ENCODE results near the gene ATOH8.

ATOH8 gene

DNA sequence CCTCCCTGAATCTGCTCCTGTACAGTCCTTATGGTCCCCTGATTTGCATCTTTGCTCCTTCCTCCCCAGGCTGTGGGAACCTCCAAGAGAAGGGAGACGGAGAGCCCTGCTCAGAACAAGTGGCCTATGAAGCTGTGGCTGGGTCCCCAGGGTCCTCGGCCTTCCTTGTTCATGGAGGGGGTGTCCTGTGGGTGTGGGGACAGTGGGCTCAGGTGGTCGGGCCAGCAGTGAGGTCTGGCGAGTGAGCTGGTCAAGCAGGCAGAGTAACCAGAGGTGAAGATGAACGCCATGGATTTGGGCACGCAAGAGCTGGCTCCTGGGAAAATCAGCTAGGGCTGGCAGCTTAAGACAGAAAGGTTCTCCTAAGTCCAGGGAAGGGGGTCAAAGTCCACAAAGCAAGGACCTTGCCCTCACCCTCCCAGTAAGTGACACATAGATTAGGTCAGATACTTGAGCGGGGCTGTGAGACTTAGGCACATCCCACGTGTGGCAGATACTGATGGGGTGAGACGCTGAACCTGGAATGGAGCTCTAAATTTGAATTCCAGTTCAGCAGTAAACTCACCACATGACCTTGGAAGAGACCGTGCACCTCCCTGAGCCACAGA, 34.8 kb upstream of the ATOH8 start:
- DNase-seq (ENCODE audit: low read depth, low spot score), result no peak

DNA sequence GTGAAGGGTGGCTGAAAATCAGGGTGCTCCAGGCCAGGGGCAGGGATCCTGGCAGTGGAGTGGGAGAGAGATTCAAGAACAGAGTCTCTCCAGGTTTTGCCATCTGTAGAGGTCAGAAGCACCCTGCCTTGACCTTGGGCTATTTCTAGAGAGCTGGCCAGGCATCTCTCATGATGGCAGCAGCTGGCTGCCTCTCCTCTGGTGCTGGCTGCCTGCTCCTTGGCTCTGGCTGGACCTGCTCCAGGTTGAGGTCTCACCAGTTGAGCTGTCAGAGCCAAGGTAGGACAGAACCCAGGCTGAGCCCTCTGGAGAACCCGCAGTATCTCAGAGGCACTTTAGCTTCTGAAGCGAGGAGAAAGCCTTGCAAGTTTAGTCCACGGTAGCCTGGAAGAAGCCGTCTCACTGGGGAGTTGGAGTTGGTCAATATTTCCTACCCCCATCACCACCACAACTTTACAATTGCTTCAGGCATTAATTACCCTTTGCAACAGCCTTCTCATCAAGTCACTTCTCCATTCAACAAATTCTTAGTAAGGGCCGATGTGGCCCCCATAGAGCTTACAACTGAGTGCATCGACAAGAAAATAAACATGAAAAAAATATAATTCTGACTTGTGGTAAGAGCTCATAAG, 34.1 kb upstream of the ATOH8 start:
- DNase-seq (ENCODE audit: low read depth, low spot score), result no peak

DNA sequence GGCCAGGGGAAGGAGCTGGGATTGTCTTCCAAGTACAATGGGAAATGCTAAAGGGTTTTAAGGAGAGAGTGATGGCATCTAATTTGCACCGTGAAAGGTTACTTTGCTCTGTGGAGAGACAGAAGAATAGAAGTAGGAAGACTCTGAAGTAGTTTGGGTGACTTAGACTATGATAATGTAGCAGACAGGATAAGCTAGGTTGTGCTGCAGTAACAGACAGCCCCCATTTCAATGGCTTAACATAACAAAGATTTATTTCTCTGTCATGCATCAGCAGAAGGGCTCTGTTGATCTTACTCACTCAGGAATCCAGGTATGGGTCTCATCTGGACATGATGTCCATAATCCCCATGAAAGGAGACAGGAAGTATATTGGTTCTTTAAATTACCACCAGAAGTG, 33.3 kb upstream of the ATOH8 start:
- DNase-seq (ENCODE audit: low read depth, low spot score), result no peak

DNA sequence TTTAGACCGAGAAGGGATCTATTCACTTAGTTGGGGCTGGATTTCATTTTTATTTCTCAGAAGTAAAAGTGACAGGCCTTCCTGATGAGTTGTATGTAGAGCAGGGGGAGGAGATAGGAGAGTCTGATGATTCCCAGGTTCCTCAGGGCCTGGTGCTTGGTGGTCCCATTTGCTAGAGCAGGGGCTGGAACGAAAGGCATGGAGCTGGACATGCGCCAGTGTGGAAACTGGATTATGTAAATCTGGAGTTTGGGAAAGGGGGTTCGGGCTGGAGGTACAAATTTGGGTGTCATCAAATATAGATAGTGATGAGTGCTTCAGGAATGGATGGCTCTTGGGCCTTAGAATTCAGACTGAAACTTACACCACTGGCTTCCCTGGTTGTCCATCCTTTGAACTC, 32.1 kb upstream of the ATOH8 start:
- DNase-seq (ENCODE audit: low read depth, low spot score), result no peak

DNA sequence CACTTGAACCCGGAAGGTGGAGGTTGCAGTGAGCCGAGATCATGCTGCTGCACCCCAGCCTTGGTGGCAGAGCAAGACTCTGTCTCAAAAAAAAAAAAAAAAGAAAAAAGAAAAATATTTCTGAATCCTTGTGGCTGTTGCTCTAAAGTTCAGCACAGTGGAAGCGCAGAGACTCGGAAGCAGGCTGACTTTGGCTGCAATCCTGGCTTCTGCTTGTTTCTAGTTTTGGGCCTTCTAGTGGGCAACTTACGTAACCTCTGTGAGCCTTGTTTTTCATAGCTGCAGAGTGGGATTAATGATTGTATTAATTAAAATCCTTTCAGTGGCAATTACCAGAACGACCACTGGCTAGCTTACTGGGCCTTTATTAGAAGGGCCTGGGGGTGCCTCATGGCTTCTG, 31.3 kb upstream of the ATOH8 start:
- DNase-seq (ENCODE audit: low read depth, low spot score), result no peak

DNA sequence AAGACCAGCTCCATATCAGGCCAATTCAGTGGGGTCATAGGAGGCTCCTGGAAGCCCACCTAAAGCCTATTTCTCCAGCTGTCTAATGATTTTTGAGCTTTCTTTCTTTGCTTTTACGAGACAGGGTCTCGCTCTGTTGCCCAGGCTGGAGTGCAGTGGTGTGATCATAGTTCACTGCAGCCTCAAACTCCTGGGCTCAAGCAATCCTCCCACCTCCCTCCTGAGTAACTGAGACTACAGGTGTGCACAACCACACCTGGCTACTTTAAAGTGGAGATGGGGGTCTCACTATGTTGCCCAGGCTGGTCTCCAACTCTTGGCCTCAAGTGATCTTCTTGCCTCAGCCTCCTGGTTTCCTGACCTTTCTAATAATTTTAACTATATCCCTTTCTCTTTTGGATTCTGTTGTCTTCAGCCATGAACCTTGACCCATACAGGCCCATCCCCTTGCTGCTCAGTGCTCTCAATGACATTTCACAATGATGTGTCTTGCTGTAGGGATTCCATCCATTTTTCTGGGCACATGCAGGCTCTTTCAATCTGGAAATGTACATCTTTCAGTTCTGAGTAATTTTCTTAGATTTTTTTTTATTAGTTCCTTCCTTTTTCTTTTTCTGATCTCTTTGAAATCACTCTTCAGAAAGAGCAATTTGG, 30.0 kb upstream of the ATOH8 start:
- no peak for DNase-seq (ENCODE audit: low read depth, low spot score)

DNA sequence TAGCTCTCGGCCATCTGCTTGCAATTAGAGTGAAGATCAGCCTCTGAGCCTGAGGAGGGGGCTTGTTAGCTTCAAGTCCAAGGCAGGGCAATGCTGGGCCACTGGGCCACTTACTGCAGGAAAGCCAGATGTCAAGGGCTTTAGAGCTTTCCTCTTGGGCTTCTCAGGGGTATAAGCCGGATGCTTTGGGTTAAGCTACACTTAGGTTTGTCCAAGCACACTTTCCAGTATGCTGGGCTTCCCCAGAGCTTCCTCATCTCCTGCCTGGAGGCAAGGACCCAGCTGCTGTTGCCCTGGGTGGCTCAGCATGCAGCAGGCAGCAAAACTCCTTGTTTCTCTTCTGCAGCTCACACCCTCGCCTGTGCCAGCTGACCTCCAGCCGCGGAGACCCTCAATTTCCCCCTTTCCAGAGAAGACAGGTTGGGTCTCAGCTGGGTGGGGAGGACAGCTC, 29.0 kb upstream of the ATOH8 start:
- no peak for DNase-seq (ENCODE audit: low read depth, low spot score)

DNA sequence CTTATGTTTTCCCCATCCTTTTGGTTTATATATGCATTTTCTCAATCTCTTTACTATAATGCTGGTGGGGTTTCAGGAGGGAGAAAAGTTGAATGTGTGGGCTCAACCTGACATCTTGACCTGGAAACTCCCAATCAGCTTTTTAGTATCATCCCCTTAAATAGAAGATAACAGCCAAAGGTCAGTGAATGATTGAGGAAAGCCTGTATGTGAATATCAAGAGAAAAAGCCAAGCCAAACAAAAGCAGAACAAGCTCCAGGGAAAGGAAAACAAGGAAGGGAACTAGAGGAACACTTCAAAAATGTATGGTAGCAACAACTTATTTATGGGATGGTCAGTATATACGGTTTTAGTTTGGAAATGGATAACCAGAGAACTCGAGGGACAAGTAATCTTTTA, 28.3 kb upstream of the ATOH8 start:
- DNase-seq (ENCODE audit: low read depth, low spot score), result no peak

DNA sequence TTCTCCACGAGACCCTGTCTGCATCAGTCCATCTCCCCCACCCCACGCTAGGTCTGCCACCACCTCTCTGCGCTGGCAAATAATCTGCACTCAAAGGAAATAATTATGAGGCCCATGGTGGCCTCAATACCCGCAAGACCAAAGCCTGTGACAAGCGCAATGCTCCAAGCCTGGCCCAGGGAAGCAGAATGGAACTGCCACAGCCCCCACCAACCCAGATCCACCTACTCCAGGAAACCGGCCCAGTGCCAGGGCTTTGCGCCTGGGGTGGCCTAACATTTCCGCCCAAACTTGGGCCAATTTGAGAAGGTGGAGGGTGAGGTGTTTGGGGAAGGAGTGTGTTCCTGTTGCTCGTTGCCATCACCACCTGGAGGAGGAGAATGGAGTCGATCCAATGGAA, 26.0 kb upstream of the ATOH8 start:
- no peak for DNase-seq (ENCODE audit: low read depth, low spot score)

DNA sequence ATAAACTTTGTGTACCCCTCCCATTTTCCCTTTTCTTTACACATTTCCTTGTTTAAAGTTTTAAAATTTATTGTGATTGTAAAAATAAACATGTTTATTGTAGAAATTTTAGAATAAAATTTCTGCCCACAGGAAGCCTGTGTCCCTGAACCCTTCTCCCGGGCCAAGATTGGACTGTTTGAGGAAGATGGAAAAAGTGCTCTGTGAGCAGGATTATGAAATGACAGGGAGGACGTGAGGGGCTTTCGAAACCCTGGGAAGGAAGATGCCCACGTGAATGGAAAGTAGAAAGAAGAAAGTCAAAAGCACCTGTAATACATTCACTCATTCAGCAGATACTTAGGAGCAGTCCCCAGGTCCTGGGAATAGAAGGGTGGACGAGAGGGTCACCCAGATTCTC, 25.4 kb upstream of the ATOH8 start:
- no peak for DNase-seq (ENCODE audit: low read depth, low spot score)

DNA sequence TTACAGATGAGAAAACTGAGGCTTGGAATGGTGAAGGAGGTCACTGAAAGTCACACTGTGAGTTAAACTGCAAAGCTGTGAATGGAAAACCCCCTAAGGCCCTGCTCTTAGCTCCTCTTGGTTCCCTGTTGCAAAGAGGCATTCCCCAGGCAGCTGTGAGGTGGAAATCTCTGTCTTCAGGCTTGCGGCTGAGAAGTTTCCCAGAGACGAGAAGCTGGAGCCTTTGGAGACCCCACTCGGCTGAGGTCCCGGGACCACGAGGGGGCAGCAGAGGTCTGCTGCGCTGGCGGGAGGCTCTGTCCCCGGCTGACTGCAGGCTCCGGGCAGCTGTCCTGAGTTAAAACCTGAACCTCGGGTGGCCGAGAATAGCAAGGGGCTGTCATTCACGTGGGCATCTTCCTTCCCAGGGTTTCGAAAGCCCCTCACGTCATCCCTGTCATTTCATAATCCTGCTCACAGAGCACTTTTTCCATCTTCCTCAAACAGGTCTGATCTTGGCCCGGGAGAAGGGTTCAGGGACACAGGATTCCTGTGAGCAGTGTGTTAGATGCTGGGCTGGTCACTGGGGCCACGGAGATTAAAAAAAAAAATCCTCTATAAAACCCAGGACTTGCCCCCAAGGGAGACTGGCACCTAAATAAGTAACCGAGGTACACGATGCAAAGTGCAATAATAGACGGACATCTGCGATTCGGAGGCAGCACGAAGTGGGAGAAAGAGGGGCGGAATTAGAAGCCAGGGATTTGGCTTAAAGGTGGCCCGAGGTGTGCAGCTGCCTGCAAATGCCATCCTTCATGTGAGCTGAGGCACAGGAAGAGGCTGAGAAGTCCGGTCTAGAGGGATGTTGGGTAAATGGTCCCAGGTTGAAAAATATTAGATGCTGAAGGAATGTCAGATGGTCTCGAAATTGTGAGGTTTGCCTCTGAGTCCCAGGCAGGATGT, 24.6 kb upstream of the ATOH8 start:
- peak; percentile 33 for DNase-seq (ENCODE audit: low read depth, low spot score)

DNA sequence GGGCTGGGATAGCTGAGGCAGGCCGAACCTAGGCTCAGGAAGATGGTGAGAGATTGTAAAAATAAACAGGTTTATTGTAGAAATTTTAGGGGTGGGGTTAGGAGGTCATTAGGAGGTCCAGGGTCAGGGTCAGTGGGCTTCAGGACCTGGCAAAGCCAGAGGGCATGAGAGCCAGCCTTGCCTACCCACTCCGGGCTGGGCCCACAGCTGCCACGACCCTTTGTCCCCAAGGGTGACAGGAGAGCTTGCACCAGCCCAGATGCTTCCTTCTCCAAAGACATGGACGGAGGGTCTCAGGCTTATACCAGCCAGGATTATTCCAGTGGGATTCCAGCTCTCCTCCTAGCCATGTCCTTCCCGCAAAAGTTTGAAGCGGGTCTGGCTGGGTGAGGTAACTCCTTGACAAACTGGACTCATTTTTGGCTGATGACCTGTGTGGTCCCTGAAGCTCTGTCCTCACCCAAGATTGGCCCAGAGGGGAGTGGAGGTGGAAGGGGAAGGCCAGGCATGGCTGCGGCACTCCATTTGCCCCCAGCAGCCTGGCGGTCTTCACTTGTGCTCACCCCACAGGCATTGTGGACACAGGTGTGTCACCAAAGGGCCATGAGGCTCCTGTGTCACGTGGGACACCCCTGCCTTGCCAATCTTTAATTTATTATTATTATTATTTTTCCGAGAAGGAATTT, 23.8 kb upstream of the ATOH8 start:
- DNase-seq (ENCODE audit: low read depth, low spot score), result no peak

DNA sequence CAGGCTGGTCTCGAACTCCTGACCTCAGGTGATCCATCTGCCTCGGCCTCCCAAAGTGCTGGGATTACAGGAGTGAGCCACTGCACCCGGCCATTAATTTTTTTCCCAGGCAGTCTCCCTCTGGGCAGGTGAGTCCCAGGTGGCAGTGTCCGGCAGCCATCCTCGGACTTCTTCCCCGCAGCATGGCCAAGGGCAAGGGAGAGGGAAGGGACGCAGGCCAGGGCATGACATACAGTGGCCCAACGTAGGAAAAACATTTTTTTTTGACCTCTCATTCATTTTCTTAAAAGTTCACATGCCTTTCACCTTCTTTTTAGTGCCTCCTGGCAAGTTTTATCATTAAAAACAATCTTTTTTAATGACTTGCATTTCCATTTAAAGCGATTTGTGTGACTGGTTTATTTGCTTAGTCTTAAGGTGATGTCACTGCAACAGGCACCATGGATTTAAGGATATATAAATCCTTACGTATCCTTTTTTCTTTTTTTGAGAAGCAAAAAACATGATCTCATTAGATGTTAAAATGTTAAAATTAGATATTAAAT, 23.0 kb upstream of the ATOH8 start:
- DNase-seq (ENCODE audit: low read depth, low spot score), result no peak

DNA sequence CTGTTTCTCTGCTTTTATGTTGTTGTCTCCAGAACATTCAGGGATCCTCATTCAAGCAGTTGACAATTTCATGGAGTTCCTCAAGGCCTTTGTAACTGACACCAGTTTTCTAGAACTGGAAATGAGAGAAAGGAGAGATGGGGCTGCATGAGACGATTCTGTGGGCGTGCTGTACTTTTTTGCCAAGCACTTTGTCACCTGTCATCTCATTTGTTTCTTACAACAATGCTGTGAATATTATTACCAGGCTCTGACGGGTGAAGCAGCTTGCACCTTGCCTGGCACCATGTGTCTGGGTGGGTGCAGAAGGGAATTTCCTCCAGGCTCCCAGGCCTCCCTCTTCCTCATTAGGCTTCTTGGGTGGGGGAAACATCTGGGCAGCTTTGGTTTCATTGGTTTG, 22.2 kb upstream of the ATOH8 start:
- DNase-seq (ENCODE audit: low read depth, low spot score), result no peak

DNA sequence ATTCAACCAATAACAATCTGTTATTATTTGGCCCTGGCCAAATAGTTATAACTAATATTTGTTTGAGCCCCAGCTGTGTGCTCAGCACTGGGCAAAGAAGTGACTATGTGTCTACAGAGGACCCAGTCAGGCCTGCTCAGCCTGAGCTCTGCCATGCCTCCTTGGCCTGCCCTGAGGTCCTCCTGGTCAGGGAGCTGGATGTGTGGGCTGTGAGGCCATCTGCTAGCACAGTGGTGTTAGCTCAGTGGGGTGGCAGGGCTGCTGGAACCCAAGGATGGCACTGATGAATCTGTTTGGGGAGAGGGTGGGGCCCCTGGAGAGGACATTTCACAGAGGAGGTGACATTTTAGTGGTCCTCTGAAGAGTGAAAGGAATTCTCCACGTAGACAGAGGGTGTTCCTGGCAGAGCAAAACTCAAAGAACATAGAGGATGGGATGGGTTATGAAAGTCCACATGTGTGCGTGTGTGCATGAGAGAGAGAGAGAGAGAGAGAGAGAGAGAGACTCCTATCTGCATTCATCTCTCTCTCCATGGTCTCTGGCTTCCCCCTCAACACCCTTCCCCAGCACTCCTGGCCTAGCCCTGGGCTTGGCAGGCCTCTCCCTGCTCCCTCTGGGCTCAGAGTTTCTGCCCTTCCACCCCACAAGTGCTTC, 21.2 kb upstream of the ATOH8 start:
- DNase-seq (ENCODE audit: low read depth, low spot score), result no peak

DNA sequence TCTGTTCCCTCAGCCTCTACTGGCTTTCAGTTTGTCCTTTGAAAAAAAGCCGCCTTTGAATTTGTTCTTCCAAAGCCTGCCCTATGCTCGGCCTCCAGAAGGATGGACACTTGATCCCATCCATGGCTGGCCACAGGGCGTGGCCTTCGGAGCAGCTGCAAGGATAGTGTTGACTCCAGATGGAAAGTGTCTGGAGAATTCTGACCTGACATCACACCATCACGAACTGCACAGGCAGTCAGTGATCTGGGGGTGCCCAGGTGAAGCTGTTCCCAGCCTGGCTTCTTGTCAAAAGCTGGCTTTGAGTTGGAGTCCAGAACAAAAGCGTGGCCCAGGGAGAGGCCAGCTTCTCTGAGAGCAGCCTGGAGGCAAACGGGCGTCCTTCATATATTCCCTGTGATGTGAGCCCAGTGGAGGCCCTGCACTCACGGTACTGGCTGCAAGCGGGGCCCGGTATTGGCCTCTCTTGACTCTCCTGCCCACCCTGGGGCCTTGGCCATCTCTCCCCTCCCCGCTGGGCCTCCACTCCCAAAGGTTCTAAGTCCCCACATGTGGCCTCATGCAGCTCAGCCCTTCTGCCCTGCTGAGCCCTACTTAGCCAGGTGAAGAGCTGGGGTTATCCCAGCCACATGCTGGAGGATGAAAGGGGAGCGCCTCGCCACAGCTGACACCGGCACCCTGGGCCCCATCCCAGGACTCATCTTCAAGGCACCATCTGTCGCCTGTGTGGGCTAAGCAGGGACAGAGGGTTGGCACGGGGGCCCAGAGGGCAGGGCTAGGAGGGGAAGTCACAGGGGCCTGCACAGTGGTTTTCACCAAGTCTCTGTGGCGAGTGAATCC, 20.4 kb upstream of the ATOH8 start:
- DNase-seq (ENCODE audit: low read depth, low spot score), result no peak

DNA sequence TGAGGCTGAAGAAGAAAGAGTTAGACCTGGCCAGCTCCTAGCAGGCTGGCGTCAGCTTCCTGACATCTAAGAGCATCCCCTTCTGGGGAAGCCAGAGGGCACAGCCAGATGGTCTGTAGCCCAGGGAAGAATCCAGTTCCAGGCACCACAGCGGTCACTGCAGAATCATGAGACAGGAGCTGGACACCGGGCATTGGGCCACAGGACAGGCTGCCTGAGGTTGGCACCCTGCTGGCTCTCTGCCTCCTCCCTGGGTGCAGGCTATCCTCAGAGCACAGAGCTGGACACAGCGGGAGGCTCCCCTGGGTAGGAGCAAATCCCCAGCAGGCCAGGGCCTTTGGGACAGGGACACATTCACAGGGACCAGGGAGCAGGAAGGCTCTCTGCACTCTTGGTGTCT, 19.8 kb upstream of the ATOH8 start:
- DNase-seq (ENCODE audit: low read depth, low spot score), result no peak

DNA sequence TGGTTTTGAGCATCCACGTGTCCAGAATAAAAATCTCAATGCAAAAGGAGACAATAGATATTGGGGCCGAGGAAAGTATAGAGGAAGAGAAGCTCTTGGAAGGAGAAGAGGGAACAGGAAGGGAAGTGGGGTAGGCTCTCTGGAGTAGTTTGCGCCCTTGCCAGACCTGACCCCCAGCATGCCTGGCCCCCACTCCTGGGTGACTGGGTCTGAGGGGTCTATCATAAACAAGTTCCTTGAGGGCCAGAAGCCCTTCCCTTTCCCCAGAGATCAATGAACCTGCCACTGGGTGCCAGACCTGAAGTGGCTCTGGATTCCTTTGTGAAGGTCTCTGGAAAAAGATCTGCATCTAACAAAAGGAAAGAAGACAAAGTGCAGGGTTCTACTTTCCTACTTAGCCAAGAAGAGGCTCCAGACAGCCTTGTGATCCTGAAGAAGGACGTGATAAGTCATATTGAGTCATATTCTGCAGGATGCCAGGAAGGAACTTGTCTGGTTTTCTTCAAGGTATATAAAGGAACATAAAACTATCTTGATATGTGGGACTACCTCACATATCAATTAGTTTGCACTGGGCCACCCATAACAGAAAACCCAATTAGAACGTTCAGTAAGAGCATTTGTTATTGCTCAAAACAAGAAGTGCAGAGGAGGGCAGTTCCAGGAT, 18.7 kb upstream of the ATOH8 start:
- DNase-seq (ENCODE audit: low read depth, low spot score), result no peak

DNA sequence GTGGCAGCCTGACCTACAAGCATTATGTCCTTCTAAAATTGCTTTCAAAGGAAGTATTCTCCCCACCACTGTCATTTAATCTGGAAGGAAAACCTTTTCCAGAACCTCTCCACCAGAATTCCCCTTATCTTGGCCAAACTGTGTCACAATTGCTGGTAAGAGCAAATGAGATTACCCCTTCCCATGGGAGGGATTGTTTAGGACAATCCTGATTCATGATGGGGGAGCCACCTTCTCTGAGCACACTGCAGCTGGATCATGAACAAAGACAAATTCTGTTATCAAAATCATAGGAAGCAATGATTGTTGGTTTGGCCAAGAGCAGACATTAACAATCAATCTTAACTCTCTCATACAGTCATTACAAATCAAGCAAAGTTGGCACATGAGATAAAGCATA, 18.1 kb upstream of the ATOH8 start:
- DNase-seq (ENCODE audit: low read depth, low spot score), result no peak
